Placental epithelial cell (primary cell): ENCODE results near the gene ZNF763. TPM values are rescaled to one million over a fixed set of nuclear protein-coding genes. Genes with fewer than 3 reads are reported as not detected.

ENCODE experiments used
- small RNA-seq: library from RNA; depleted of rRNA; stranded (forward); fragments of <200 nt; gene quantifications from one replicate; pipeline ENCODE3, GENCODE V24; 2012
- total RNA-seq: library from RNA; depleted of rRNA; stranded (reverse); fragments of >200 nt; gene quantifications from 2 replicates; pipeline ENCODE4 v1.2.3, GENCODE V29; 2012

The ZNF763 gene
- 2.7 and 3.5 TPM in 2 replicates for total RNA-seq

GRCh38 chr19:11964858-11965645 lies at the start of gene ZNF763:
Gene ZNF763 (plus strand): TSS chr19:11965040. CDS start chr19:11965209, 169 bp downstream.

DNA sequence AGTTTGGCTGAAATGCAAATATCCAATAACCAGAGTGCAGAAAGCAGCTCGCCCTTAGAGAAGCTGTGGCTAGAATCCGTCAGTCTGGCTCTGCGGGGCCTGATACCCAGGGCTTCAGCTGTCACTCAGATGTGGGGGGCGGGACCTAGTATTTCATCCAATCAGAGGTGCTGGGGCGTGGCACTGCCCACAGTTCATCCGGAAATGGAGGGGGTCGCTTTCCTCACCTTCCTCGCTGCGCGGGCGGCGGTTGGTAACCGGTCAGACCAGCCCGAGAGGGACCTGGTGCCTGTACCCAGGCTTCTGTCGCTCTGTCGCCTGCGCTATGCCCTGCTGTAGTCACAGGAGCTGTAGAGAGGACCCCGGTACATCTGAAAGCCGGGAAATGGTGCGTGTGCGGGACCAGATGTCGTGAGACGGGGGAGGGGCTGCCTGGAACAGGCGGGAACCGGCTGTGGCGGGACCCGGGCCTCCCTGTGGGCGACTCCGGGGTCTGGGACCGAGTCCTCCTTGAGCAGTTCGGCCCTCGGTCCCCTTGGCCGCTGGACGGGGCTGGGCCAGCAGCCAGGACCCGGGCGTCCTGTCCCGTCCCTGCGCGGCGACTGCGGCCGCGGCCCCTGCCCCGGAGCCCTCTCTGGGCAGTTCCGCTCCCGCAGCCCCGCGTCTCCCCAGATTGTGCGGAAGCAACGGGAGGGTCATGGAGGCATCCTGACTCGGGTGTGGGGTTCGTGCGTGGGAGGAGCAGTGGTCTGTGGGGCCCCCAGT lies 39.8 kb upstream of the ZNF763 start, which contains the start of gene ZNF700:
Gene ZNF700, plus strand, starts transcription at position 222 of the 765 bp plus-strand sequence. Its CDS starts 104 bp downstream, at position 326.

Small RNA genes within 50 kb of the gene (small RNA-seq; reads per million reads assigned to genes)
- gene RNA5SP464 (not detected), gene RNA5SP465 (not detected)

Other genes starting within 250 kb of the ZNF763 start
- gene ZNF823, start 226.1 kb upstream of the ZNF763 start, total RNA-seq = 18.7 and 29.4 TPM in 2 replicates
- gene ZNF441, start 198.0 kb upstream of the ZNF763 start, total RNA-seq = 9.1 and 10.2 TPM in 2 replicates
- 1.4 and 3.5 TPM in 2 replicates for gene ZNF491, start 166.5 kb upstream of the ZNF763 start, total RNA-seq
- 10.7 and 18.1 TPM in 2 replicates for gene ZNF440, start 150.8 kb upstream of the ZNF763 start, total RNA-seq
- 14.7 and 17.3 TPM in 2 replicates for gene ZNF439, start 116.3 kb upstream of the ZNF763 start, total RNA-seq
- gene ZNF69, start 77.3 kb upstream of the ZNF763 start, total RNA-seq = 27.9 and 38.4 TPM in 2 replicates
- gene ZNF700, start 39.9 kb upstream of the ZNF763 start, total RNA-seq = 7.6 and 8.2 TPM in 2 replicates
- 7.4 and 15.7 TPM in 2 replicates for gene ZNF433, start 70.6 kb downstream of the ZNF763 start, total RNA-seq
- gene ZNF878, start 87.9 kb downstream of the ZNF763 start, total RNA-seq = 0.98 and 1.2 TPM in 2 replicates
- 5.9 and 10.2 TPM in 2 replicates for gene ZNF844, start 99.7 kb downstream of the ZNF763 start, total RNA-seq
- gene ZNF20, start 175.3 kb downstream of the ZNF763 start, total RNA-seq = 7.5 and 8.5 TPM in 2 replicates
- 11.0 and 14.0 TPM in 2 replicates for gene ZNF625, start 191.7 kb downstream of the ZNF763 start, total RNA-seq
- 8.2 and 11.0 TPM in 2 replicates for gene ZNF136, start 198.1 kb downstream of the ZNF763 start, total RNA-seq